NB4 (cell line): ENCODE measurements around the gene ZG16.

ENCODE experiments used
- CTCF ChIP-seq: IDR thresholded peaks from one replicate; pipeline ENCODE4 v1.5.1; 2012; ENCODE audit warnings: low read depth, low read length
- POLR2A ChIP-seq: IDR thresholded peaks from 2 replicates; pipeline ENCODE4 v1.6.1; 2011; ENCODE audit warnings: mild to moderate bottlenecking; ENCODE audit not compliant: insufficient read length; ENCODE audit errors: extremely low read depth

GRCh38 chr16:29784157-29784556 is 6.1 kb downstream of the ZG16 start:
- no peak for TF ChIP-seq CTCF
- no peak for TF ChIP-seq POLR2A
